ENCODE measurements around the gene GMDS.
A peak's percentile ranks its signal among the peaks of the same experiment; 100 is the strongest.

GMDS gene

GRCh38 chr6:1896897-1897296 is 348.5 kb downstream of the GMDS start:
- Mint-ChIP-seq H3K4me3 (no peak overlapping the region), H3K4me1 (ENCODE audit: low read depth) (no peaks in the 10 kb centered on the region), H3K27ac (no peak overlapping the region), H3K9me3 (no peaks in the 10 kb centered on the region), H3K36me3 (ENCODE audit: low read depth) (peaks cover 13% of the 10 kb centered on the region), H3K27me3 (no peaks in the 10 kb centered on the region)

- Mint-ChIP-seq H3K36me3 (ENCODE audit: low read depth) (peaks cover 18% of the 10 kb centered on the region), H3K4me1 (ENCODE audit: low read depth) (peaks cover 9% of the 10 kb centered on the region), H3K27ac (no peak overlapping the region), H3K27me3 (no peaks in the 10 kb centered on the region), H3K9me3 (no peaks in the 10 kb centered on the region), H3K4me3 (no peak overlapping the region)
Observed at GRCh38 chr6:1895721-1896120, 349.7 kb downstream of the GMDS start.

- H3K27me3 Mint-ChIP-seq: no peaks in the 10 kb centered on the region
- H3K4me1 Mint-ChIP-seq (ENCODE audit: low read depth): peaks cover 17% of the 10 kb centered on the region
- peaks cover 25% of the 10 kb centered on the region for H3K36me3 Mint-ChIP-seq (ENCODE audit: low read depth)
- H3K9me3 Mint-ChIP-seq: no peaks in the 10 kb centered on the region
- H3K4me3 Mint-ChIP-seq: no peak overlapping the region
- H3K27ac Mint-ChIP-seq: no peak overlapping the region
Observed at GRCh38 chr6:1894954-1895353, 350.5 kb downstream of the GMDS start.

- no peak overlapping the region for H3K4me3 Mint-ChIP-seq
- H3K27me3 Mint-ChIP-seq: no peaks in the 10 kb centered on the region
- H3K4me1 Mint-ChIP-seq (ENCODE audit: low read depth): peaks cover 19% of the 10 kb centered on the region
- peaks cover 32% of the 10 kb centered on the region for H3K36me3 Mint-ChIP-seq (ENCODE audit: low read depth)
- H3K9me3 Mint-ChIP-seq: peaks cover 5% of the 10 kb centered on the region
- no peak overlapping the region for H3K27ac Mint-ChIP-seq
Observed at GRCh38 chr6:1893470-1894130, 351.8 kb downstream of the GMDS start.

- no peak overlapping the region for H3K27ac Mint-ChIP-seq
- no peak overlapping the region for H3K4me3 Mint-ChIP-seq
- H3K27me3 Mint-ChIP-seq: no peaks in the 10 kb centered on the region
- peaks cover 5% of the 10 kb centered on the region for H3K9me3 Mint-ChIP-seq
- H3K4me1 Mint-ChIP-seq (ENCODE audit: low read depth): peaks cover 19% of the 10 kb centered on the region
- peaks cover 32% of the 10 kb centered on the region for H3K36me3 Mint-ChIP-seq (ENCODE audit: low read depth)
Observed at GRCh38 chr6:1892716-1893115, 352.7 kb downstream of the GMDS start.

GRCh38 chr6:1890987-1891386 is 354.4 kb downstream of the GMDS start:
- Mint-ChIP-seq H3K4me3 (no peak overlapping the region), H3K4me1 (ENCODE audit: low read depth) (peaks cover 19% of the 10 kb centered on the region), H3K27ac (peak overlapping the region; percentile 10), H3K9me3 (peaks cover 5% of the 10 kb centered on the region), H3K36me3 (ENCODE audit: low read depth) (peaks cover 32% of the 10 kb centered on the region), H3K27me3 (no peaks in the 10 kb centered on the region)

GRCh38 chr6:1890071-1890470 is 355.3 kb downstream of the GMDS start:
- H3K4me1 Mint-ChIP-seq (ENCODE audit: low read depth): peaks cover 19% of the 10 kb centered on the region
- H3K9me3 Mint-ChIP-seq: peaks cover 5% of the 10 kb centered on the region
- H3K27me3 Mint-ChIP-seq: no peaks in the 10 kb centered on the region
- H3K36me3 Mint-ChIP-seq (ENCODE audit: low read depth): peaks cover 32% of the 10 kb centered on the region
- H3K4me3 Mint-ChIP-seq: no peak overlapping the region
- no peak overlapping the region for H3K27ac Mint-ChIP-seq

- H3K9me3 Mint-ChIP-seq: peaks cover 5% of the 10 kb centered on the region
- no peaks in the 10 kb centered on the region for H3K27me3 Mint-ChIP-seq
- peaks cover 9% of the 10 kb centered on the region for H3K4me1 Mint-ChIP-seq (ENCODE audit: low read depth)
- no peak overlapping the region for H3K4me3 Mint-ChIP-seq
- no peak overlapping the region for H3K27ac Mint-ChIP-seq
- H3K36me3 Mint-ChIP-seq (ENCODE audit: low read depth): peaks cover 14% of the 10 kb centered on the region
Observed at GRCh38 chr6:1885576-1886011, 359.8 kb downstream of the GMDS start.

GRCh38 chr6:1884313-1884712 is 361.1 kb downstream of the GMDS start:
- no peaks in the 10 kb centered on the region for H3K4me1 Mint-ChIP-seq (ENCODE audit: low read depth)
- H3K36me3 Mint-ChIP-seq (ENCODE audit: low read depth): peaks cover 3% of the 10 kb centered on the region
- H3K27me3 Mint-ChIP-seq: no peaks in the 10 kb centered on the region
- peaks cover 4% of the 10 kb centered on the region for H3K9me3 Mint-ChIP-seq
- no peak overlapping the region for H3K27ac Mint-ChIP-seq
- H3K4me3 Mint-ChIP-seq: no peak overlapping the region

GRCh38 chr6:1878330-1878729 is 367.1 kb downstream of the GMDS start:
- no peak overlapping the region for H3K27ac Mint-ChIP-seq
- no peaks in the 10 kb centered on the region for H3K4me1 Mint-ChIP-seq (ENCODE audit: low read depth)
- H3K27me3 Mint-ChIP-seq: no peaks in the 10 kb centered on the region
- peaks cover 4% of the 10 kb centered on the region for H3K36me3 Mint-ChIP-seq (ENCODE audit: low read depth)
- H3K4me3 Mint-ChIP-seq: no peak overlapping the region
- H3K9me3 Mint-ChIP-seq: no peaks in the 10 kb centered on the region

GRCh38 chr6:1873781-1874180 is 371.6 kb downstream of the GMDS start:
- H3K4me1 Mint-ChIP-seq (ENCODE audit: low read depth): peaks cover 4% of the 10 kb centered on the region
- H3K27ac Mint-ChIP-seq: no peak overlapping the region
- no peaks in the 10 kb centered on the region for H3K9me3 Mint-ChIP-seq
- H3K4me3 Mint-ChIP-seq: no peak overlapping the region
- H3K36me3 Mint-ChIP-seq (ENCODE audit: low read depth): peaks cover 4% of the 10 kb centered on the region
- H3K27me3 Mint-ChIP-seq: no peaks in the 10 kb centered on the region

- Mint-ChIP-seq H3K4me3 (no peak overlapping the region), H3K9me3 (no peaks in the 10 kb centered on the region), H3K27me3 (no peaks in the 10 kb centered on the region), H3K4me1 (ENCODE audit: low read depth) (peaks cover 4% of the 10 kb centered on the region), H3K36me3 (ENCODE audit: low read depth) (peaks cover 4% of the 10 kb centered on the region), H3K27ac (no peak overlapping the region)
Observed at GRCh38 chr6:1872649-1873131, 372.7 kb downstream of the GMDS start.

- Mint-ChIP-seq H3K4me1 (ENCODE audit: low read depth) (peaks cover 4% of the 10 kb centered on the region), H3K9me3 (no peaks in the 10 kb centered on the region), H3K36me3 (ENCODE audit: low read depth) (no peaks in the 10 kb centered on the region), H3K4me3 (no peak overlapping the region), H3K27ac (no peak overlapping the region), H3K27me3 (no peaks in the 10 kb centered on the region)
Observed at GRCh38 chr6:1871724-1872315, 373.6 kb downstream of the GMDS start.

- Mint-ChIP-seq H3K4me3 (no peak overlapping the region), H3K27me3 (no peaks in the 10 kb centered on the region), H3K27ac (no peak overlapping the region), H3K4me1 (ENCODE audit: low read depth) (peaks cover 4% of the 10 kb centered on the region), H3K36me3 (ENCODE audit: low read depth) (no peaks in the 10 kb centered on the region), H3K9me3 (no peaks in the 10 kb centered on the region)
Observed at GRCh38 chr6:1870932-1871331, 374.5 kb downstream of the GMDS start.

- Mint-ChIP-seq H3K36me3 (ENCODE audit: low read depth) (no peaks in the 10 kb centered on the region), H3K4me3 (no peak overlapping the region), H3K9me3 (no peaks in the 10 kb centered on the region), H3K4me1 (ENCODE audit: low read depth) (peaks cover 4% of the 10 kb centered on the region), H3K27ac (no peak overlapping the region), H3K27me3 (no peaks in the 10 kb centered on the region)
Observed at GRCh38 chr6:1870251-1870650, 375.2 kb downstream of the GMDS start.

- Mint-ChIP-seq H3K4me3 (no peak overlapping the region), H3K27me3 (no peaks in the 10 kb centered on the region), H3K36me3 (ENCODE audit: low read depth) (no peaks in the 10 kb centered on the region), H3K27ac (no peak overlapping the region), H3K9me3 (no peaks in the 10 kb centered on the region), H3K4me1 (ENCODE audit: low read depth) (peaks cover 4% of the 10 kb centered on the region)
Observed at GRCh38 chr6:1869769-1870168, 375.6 kb downstream of the GMDS start.

All from stimulated activated naive CD8-positive, alpha-beta T cell treated with anti-CD3 and anti-CD28 coated beads, Interleukin-15, Interleukin-2, amounts not matched to agents 100 ng/mL and 50 ng/mL, for 24 hours (primary cell).